ENCODE data around the gene AP3B1. TPM values are rescaled to one million over a fixed set of nuclear protein-coding genes. Genes with fewer than 3 reads are reported as not detected.

Gene AP3B1
- total RNA-seq, 1 donor from 2014 or later = 49.6 TPM

DNA sequence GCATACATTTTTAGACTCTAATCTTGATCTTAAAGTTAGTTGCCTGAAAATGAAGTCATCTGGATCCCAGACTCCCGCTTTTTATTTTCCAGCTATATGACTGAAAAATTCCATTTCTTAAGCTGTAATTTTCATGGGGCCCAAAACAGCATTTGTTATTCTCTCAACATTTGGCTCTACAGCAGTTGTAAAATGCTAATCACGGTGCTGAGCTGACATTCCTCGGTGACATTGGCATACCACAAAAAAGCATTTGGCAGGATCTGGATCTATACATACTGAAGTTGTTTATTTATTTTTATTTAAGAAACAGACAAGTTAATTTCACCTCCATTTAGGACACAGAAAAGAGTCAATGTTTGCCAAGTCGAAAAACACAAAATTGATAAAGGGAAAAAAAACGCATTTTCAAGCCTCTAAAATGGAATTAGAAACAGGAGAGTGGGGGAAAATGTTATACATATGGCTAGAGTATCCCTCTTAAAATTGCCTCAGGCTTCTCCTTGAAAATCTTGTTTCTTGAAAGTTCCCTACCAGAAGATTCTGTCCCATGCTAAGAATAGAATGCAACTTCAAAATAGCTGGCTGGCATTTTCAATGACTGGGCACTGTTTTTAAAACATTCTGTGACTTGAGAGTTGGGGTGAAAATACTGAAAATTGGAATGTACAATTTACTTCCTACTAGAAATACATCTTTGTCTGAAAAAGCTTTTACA lies 310.9 kb downstream of the AP3B1 start:
- H3K36me3 ChIP-seq = no peaks in the 10 kb centered on the region
- TF ChIP-seq POLR2A (IDR thresholded peaks at IDR 0.05) (no peak), POLR2AphosphoS5 (IDR thresholded peaks at IDR 0.05; ENCODE audit: insufficient read depth in 1 of 2, low read depth in 1 of 2) (no peak)
- TF ChIP-seq, protein P1, sequence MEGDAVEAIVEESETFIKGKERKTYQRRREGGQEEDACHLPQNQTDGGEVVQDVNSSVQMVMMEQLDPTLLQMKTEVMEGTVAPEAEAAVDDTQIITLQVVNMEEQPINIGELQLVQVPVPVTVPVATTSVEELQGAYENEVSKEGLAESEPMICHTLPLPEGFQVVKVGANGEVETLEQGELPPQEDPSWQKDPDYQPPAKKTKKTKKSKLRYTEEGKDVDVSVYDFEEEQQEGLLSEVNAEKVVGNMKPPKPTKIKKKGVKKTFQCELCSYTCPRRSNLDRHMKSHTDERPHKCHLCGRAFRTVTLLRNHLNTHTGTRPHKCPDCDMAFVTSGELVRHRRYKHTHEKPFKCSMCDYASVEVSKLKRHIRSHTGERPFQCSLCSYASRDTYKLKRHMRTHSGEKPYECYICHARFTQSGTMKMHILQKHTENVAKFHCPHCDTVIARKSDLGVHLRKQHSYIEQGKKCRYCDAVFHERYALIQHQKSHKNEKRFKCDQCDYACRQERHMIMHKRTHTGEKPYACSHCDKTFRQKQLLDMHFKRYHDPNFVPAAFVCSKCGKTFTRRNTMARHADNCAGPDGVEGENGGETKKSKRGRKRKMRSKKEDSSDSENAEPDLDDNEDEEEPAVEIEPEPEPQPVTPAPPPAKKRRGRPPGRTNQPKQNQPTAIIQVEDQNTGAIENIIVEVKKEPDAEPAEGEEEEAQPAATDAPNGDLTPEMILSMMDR (IDR thresholded peaks at IDR 0.05) = no peak
- H3K27ac ChIP-seq = no peak overlapping the region
- H3K4me3 ChIP-seq = no peak overlapping the region
- no peaks in the 10 kb centered on the region for H3K9me3 ChIP-seq
- intact Hi-C loops (cut with DNase I) = no loop called here
- DNase-seq (ENCODE audit: extremely low spot score in 2 of 2) = no peak
- no peaks in the 10 kb centered on the region for H3K27me3 ChIP-seq
- H3K4me1 ChIP-seq = no peaks in the 10 kb centered on the region

DNA sequence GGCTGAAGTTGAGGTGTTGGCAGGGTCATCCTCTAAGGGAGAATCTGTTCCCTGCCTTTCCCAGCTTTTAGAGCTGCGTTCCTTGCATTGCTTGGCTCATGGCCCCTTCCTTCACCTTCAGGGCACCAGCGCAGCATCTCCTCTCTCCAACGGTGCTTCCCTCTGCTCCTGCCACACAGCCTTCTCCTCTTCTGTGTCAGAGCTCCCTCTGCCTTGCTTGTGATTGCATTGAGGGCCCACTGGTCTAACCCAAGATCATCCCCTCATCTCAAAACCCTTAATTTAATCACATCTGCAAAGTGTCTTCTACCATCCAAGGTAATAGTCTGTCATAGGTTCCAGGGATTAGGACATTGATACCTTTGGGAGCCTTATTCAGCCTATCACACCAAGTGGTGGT lies 312.7 kb downstream of the AP3B1 start:
- no peaks in the 10 kb centered on the region for H3K9me3 ChIP-seq
- H3K4me3 ChIP-seq = no peak overlapping the region
- H3K4me1 ChIP-seq = no peaks in the 10 kb centered on the region
- H3K27me3 ChIP-seq = no peaks in the 10 kb centered on the region
- H3K36me3 ChIP-seq = no peaks in the 10 kb centered on the region
- no peak for TF ChIP-seq POLR2AphosphoS5 (IDR thresholded peaks at IDR 0.05; ENCODE audit: insufficient read depth in 1 of 2, low read depth in 1 of 2)
- TF ChIP-seq, protein P1 (IDR thresholded peaks at IDR 0.05) = no peak
- TF ChIP-seq POLR2A (IDR thresholded peaks at IDR 0.05) = no peak
- no peak overlapping the region for H3K27ac ChIP-seq
- DNase-seq (ENCODE audit: extremely low spot score in 2 of 2) = no peak
- intact Hi-C loops (cut with DNase I) = no loop called here

DNA sequence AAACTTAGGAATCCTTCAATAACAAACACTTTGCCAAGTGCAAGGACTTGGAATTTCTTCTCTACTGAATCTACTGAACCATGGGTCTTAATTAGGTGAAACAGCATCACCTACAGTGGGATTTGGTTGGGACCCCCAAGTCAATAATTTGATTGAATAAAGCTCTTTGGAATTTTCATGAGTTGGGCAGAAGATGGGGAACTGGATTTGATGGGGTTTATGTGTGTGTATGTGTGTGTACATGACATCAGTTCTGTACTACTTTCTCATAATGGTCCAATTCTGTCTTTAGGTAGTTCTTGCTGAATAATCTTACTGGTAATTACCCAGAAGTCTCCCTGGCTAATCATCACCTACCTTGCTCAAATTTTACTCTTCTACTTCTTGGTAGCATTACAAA lies 319.9 kb downstream of the AP3B1 start:
- TF ChIP-seq, protein P1 (IDR thresholded peaks at IDR 0.05) = no peak
- TF ChIP-seq POLR2A (IDR thresholded peaks at IDR 0.05) (no peak), POLR2AphosphoS5 (IDR thresholded peaks at IDR 0.05; ENCODE audit: insufficient read depth in 1 of 2, low read depth in 1 of 2) (no peak)
- Histone ChIP-seq H3K27ac (no peak overlapping the region), H3K36me3 (no peaks in the 10 kb centered on the region), H3K4me3 (no peak overlapping the region), H3K9me3 (no peaks in the 10 kb centered on the region), H3K4me1 (peaks cover 20% of the 10 kb centered on the region), H3K27me3 (no peaks in the 10 kb centered on the region)
- intact Hi-C loops (cut with DNase I) = no loop called here
- DNase-seq (ENCODE audit: extremely low spot score in 2 of 2) = no peak

DNA sequence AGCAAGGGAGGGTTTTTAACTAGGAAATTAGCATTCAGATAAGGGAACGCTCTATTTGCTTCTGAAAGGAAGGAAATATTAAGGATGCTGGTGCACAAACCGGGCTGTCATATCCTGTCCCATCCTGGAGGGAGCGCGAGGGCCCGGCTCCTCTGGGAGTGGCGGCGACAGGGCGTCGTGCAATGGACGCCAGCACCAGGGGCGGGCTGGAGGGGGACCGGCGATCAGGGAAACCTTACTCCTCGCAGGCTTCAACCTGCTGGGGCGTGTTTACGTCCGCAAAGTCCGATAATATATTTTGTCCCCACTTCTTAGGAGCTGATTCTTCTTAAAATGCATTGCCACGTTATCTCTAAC lies 321.3 kb downstream of the AP3B1 start:
- Histone ChIP-seq H3K9me3 (no peaks in the 10 kb centered on the region), H3K4me1 (peaks cover 20% of the 10 kb centered on the region), H3K4me3 (peak overlapping the region in 1 of 2 donors; percentile 33), H3K27ac (no peak overlapping the region), H3K36me3 (no peaks in the 10 kb centered on the region), H3K27me3 (no peaks in the 10 kb centered on the region)
- TF ChIP-seq POLR2A (IDR thresholded peaks at IDR 0.05) = no peak
- TF ChIP-seq, protein P1 (IDR thresholded peaks at IDR 0.05) = no peak
- TF ChIP-seq POLR2AphosphoS5 (IDR thresholded peaks at IDR 0.05; ENCODE audit: insufficient read depth in 1 of 2, low read depth in 1 of 2) = no peak
- no peak for DNase-seq (ENCODE audit: extremely low spot score in 2 of 2)
- intact Hi-C loops (cut with DNase I) = no loop called here

DNA sequence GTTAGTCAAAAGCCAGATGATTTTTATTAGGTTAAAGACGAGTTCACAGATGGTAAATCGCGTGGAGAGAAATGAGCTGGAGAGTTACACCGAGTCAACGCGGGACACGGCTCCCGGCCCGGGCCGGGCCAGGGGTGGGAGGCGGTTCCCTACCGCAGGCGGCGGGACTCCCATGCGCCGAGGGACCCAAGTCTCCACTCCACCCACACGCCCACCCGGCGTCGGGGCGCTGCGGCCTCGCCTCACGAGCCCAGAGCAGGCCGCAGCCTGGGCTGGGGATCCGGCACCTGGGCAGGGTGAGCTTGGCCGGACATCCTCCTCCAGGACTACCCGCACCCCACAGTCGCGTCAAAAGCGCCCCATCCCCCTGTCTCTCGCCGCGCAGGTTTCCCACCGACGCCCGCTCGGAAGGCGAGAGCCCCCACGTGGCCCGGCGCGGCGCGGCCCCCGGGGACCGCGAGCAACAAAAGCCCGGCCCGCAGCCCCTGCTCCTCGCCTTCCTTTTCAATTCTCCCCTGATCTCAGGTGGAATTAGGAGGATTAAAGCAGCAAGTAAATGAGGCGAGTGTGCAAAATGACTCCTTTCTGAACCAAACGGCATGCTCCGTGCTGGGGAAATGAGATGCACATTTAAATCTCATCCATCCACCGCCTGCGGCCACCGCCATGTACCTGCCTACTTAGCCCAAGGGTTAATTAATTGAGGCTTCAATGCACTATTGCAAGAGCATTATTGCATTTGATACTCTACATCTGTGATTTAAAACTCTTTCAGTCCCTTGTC lies 321.8 kb downstream of the AP3B1 start:
- TF ChIP-seq POLR2AphosphoS5 (IDR thresholded peaks at IDR 0.05; ENCODE audit: insufficient read depth in 1 of 2, low read depth in 1 of 2) (no peak), POLR2A (IDR thresholded peaks at IDR 0.05) (no peak)
- TF ChIP-seq, protein P1 (IDR thresholded peaks at IDR 0.05) = no peak
- Histone ChIP-seq H3K4me1 (peaks cover 20% of the 10 kb centered on the region), H3K36me3 (no peaks in the 10 kb centered on the region), H3K4me3 (peak overlapping the region; percentile 31 to 33), H3K27ac (no peak overlapping the region), H3K27me3 (no peaks in the 10 kb centered on the region), H3K9me3 (no peaks in the 10 kb centered on the region)
- intact Hi-C loops (cut with DNase I) = no loop called here
- DNase-seq (ENCODE audit: extremely low spot score in 2 of 2) = no peak
